Heart left ventricle (tissue), 16 donors: ENCODE data around the gene RHOT2. TPM values are rescaled to one million over a fixed set of nuclear protein-coding genes. Genes with fewer than 3 reads are reported as not detected.
A peak's percentile ranks its signal among the peaks of the same experiment; 100 is the strongest.

ENCODE experiments used
- ATAC-seq, 4 donors: fragments of 200-7000 bp; cut with Tn5 transposase; one replicate each; pipeline ENCODE4 v1.9.1; 2020 to 2022; ENCODE audit warnings: moderate library complexity in 4 of 4, mild to moderate bottlenecking in 3 of 4, moderate number of reproducible peaks in 1 of 4
- DNase-seq, 5 donors: peaks; one replicate each; pipeline ENCODE4 v3.0.0-alpha.2; 2020
- H3K27ac ChIP-seq, 12 donors: fragments of 200-600 bp; sonication (generic) in 4 of 12; one replicate each; pipeline versions ENCODE4 v1.5.0 to v1.8.0; 2016 to 2022; ENCODE audit warnings: mild to moderate bottlenecking in 2 of 12
- H3K27me3 ChIP-seq, 9 donors: fragments of 200-600 bp; sonication (generic) in 2 of 9; one replicate each; pipeline versions ENCODE4 v1.5.1 to v1.8.0; 2016 to 2022; ENCODE audit warnings: mild to moderate bottlenecking in 3 of 9
- H3K36me3 ChIP-seq, 9 donors: fragments of 200-600 bp; sonication (generic) in 2 of 9; one replicate each; pipeline versions ENCODE4 v1.5.0 to v1.8.0; 2018 to 2022; ENCODE audit warnings: mild to moderate bottlenecking in 2 of 9
- H3K4me1 ChIP-seq, 12 donors: fragments of 200-600 bp; sonication (generic) in 4 of 12; one replicate each; pipeline versions ENCODE4 v1.5.0 to v1.8.0; 2016 to 2022; ENCODE audit warnings: mild to moderate bottlenecking in 3 of 12
- H3K4me3 ChIP-seq, 12 donors: fragments of 200-600 bp; sonication (generic) in 4 of 12; one replicate each; pipeline versions ENCODE4 v1.5.0 to v1.8.0; 2017 to 2022; ENCODE audit warnings: mild to moderate bottlenecking in 9 of 12, moderate library complexity in 4 of 12
- H3K9me3 ChIP-seq, 12 donors: fragments of 200-600 bp; sonication (generic) in 4 of 12; one replicate each; pipeline versions ENCODE4 v1.5.0 to v1.8.0; 2016 to 2022; ENCODE audit warnings: mild to moderate bottlenecking in 1 of 12
- CTCF ChIP-seq, 12 donors: fragments of 200-600 bp; sonication (generic) in 4 of 12; IDR thresholded peaks; one replicate each; pipeline versions ENCODE4 v1.5.0 to v1.8.0; 2018 to 2022; ENCODE audit warnings: antibody characterized with exemption in 12 of 12, mild to moderate bottlenecking in 5 of 12
- POLR2A ChIP-seq, 2 donors: fragments of 450-650 bp; IDR thresholded peaks; one replicate each; pipeline ENCODE4 v1.6.1; 2017; ENCODE audit warnings: antibody characterized with exemption in 2 of 2, mild to moderate bottlenecking in 2 of 2, moderate library complexity in 2 of 2
- WGBS, 4 donors: extraction: QIAGEN DNeasy Blood & Tissue Kit in 2 of 4; methylation state at CpG; one replicate each; pipeline versions ENCODE4 v1.1.5 to v1.1.7; 2013 to 2018; 5-methylcytosine and 5-hydroxymethylcytosine counted together
- intact Hi-C, 10 donors: fragments of 100-400 bp; cut with DNase I; formaldehyde crosslinking; loops; one replicate each; pipeline versions ENCODE4 v1.11.1 to v1.14.2; 2022
- polyA plus RNA-seq, 2 donors: library from polyadenylated mRNA; stranded (reverse); fragments of 200-250 nt; gene quantifications; one replicate each; pipeline ENCODE4 v1.2.3, GENCODE V29; 2013
- total RNA-seq, 9 donors: library from RNA; depleted of rRNA in 2 of 9; stranded (reverse); fragments of >200 nt in 2 of 9; fragmentation: NEBNext Ultra II Directional in 3 of 9; extraction: Animal tissue kit (Norgen Biotek cat#: 25700) in 3 of 9; gene quantifications; one replicate each; pipeline versions ENCODE4 v1.1.0 to v1.2.4, GENCODE V29; 2016 to 2023
- donor health status: ischemic (EF 13 %, LVEDD 7.1; RV severe dilation, severe dysfunction).
- donor health status: healthy with polysubstance abuse.
- donor health status: DM: no; HTN: yes; CAD: no.
- donor health status: DM: no; HTN: no; CAD: no.
- donor health status: ischemic (EF 25% LVEDD 6.9; RV normal size, moderate dysfunction).
- donor health status: ischemic (EF 25% LVEDD 5.7; RV mildly dilated, moderate dysfunction).
- donor health status: healthy.
- donor health status: DM: yes; HTN: yes; CAD: no.
- donor health status: ischemic (EF 35%, LVEDD 5.7; RV mildly dilated, moderate dysfunction).
- donor health status: nonischemic (EF 11% LVEDD 7.7; RV severe dilation, severe dysfunction).
- donor health status: DM: yes; HTN: yes; CAD: no.
- donor health status: PGD.
- donor health status: ischemic (EF 29% LVEDD 5.4; RV normal size, mild dysfunction).
- donor health status: nonischemic (EF 23%, LVEDD 6.1; RV moderate dilation, normal function).

Gene RHOT2
- total and polyA plus RNA-seq, 11 donors: 33.7 to 143 (median 83.5) TPM

DNA sequence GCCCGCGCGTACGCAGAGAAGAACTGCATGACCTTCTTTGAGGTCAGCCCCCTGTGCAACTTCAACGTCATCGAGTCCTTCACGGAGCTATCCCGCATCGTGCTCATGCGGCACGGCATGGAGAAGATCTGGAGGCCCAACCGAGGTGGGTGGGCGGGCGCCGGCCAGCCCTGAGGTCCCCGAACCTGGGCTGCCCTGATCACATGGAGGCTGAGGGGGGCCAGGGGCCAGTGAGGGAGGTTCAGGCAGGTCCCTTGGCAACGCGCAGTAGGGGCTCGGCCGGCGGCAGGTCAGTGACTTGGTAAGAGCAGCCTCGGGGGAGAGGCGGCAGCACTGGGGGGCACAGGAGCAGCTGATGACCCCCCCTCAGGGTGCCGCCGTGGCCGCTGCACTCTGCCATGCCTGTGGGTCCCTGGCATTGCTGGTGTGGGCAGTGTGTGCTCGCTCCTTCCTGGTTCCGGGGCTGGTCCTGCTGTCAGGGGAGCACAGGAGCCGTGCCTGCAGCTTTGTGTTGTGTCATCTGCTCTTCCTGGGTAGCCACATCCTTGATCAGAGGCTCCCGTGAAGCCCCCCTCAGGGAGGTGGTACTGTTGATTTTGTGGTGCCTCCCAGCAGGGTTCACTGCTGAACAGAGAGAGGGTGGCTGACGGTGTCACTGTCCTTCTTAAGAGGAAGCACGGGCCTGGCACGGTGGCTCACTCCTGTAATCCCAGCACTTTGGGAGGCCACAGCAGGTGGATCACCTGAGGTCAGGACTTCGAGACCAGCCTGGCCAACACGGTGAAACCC lies 41.8 kb upstream of the RHOT2 start:
- no peaks in the 10 kb centered on the region for H3K9me3 ChIP-seq
- no peaks in the 10 kb centered on the region for H3K27me3 ChIP-seq
- intact Hi-C loops: loop anchor here in 3 of 10 donors (5.0 kb wide), 2 partner anchors 34 to 49 kb away; partner anchors contain the start of gene RAB40C (in 2 of the 3)
- H3K36me3 ChIP-seq: peaks cover 0 to 39% (median 10%) of the 10 kb centered on the region in 9 donors
- WGBS, 4 donors: 93 to 97% (median 95%) methylated on average over 27 to 35 of the region's 35 CpGs
- H3K4me1 ChIP-seq: peaks cover 0 to 23% (median 19%) of the 10 kb centered on the region in 12 donors
- no peak for TF ChIP-seq POLR2A (IDR thresholded peaks at IDR 0.05)
- TF ChIP-seq CTCF (IDR thresholded peaks at IDR 0.05): no peak
- no peak for ATAC-seq
- H3K27ac ChIP-seq: peak overlapping the region in 1 of 12 donors; percentile 57
- DNase-seq: peak in 1 of 5 donors; percentile 23
- H3K4me3 ChIP-seq: no peak overlapping the region

DNA sequence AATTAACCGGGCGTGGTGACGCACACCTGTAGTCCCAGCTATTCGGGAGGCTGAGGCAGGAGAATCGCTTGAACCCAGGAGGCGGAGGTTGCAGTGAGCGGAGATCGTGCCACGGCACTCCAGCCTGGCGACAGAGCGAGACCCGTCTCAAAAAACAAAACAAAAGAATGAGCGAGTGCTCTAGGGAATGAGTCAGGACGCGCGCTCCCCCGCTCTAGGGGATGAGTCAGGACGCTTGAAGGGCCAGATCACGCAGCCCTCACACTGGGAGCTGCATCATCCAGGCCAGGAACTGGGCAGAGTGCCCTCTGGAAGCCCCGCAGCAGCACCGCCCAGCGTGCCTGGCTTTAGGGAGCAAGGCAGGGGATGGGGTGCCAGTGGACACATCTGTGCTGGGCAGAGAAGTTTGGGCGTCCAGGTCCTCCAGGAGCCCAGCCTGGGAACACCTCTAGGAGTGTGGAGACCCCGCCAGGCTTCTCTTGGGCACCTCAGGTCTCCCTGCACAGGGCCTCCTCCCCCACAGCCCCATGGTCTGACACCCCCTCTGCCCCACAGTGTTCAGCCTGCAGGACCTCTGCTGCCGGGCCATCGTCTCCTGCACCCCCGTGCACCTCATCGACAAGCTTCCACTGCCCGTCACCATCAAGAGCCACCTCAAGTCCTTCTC lies 41.0 kb upstream of the RHOT2 start:
- DNase-seq: peak in 1 of 5 donors; percentile 26
- H3K27ac ChIP-seq: peak overlapping the region in 1 of 12 donors; percentile 57

DNA sequence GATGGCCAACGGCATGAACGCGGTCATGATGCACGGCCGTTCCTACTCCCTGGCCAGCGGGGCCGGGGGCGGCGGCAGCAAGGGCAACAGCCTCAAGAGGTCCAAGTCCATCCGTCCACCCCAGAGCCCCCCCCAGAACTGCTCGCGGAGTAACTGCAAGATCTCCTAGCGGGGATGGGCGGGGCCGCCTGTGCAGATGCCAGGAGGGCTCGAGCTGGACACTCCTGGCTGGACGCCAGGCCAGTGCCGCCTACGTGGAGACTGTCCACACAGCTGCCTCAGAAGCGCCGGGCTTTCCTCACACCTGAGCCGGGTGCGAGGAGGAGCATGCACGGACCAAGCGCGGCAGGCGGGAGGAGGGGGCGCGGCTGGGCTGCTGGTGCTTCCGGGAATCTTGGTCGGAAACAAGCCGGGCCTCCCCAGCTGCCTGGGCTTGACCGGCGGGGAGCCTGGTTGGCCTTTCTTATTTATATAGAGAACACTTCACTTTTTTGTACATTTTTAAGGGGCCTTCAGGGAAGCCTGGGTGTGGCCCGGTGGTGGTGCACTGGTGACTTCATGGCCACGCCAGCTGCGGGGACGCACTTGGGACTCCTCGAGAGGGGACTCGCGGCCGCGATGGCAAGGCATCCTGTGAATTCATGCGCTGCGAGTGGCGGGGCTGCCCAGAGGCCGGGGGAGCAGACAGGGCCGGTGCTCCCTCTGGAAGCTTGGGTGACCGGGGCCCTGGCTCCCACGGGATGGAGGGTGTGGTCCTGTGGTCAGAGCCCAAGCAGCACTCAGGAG lies 40.3 kb upstream of the RHOT2 start:
- WGBS, 4 donors: 86 to 92% (median 89%) methylated on average over 30 to 50 of the region's 50 CpGs
- intact Hi-C loops: loop anchor here in 3 of 10 donors (5.0 kb wide), 2 partner anchors 35 to 50 kb away; partner anchors contain the start of gene RAB40C (in 2 of the 3)
- no peak for ATAC-seq

More for the DNA sequence above, 41.0 kb upstream of the RHOT2 start:
- H3K36me3 ChIP-seq: peaks cover 0 to 39% (median 10%) of the 10 kb centered on the region in 9 donors
- no peaks in the 10 kb centered on the region for H3K9me3 ChIP-seq
- 93 to 96% (median 93%) methylated on average over 27 to 29 of the region's 29 CpGs for WGBS, 4 donors
- ATAC-seq: no peak
- intact Hi-C loops: loop anchor here in 3 of 10 donors (5.0 kb wide), 2 partner anchors 35 to 50 kb away; partner anchors contain the start of gene RAB40C (in 2 of the 3)
- H3K27me3 ChIP-seq: no peaks in the 10 kb centered on the region
- TF ChIP-seq CTCF (IDR thresholded peaks at IDR 0.05) (no peak), POLR2A (IDR thresholded peaks at IDR 0.05) (no peak)
- no peak overlapping the region for H3K4me3 ChIP-seq
- H3K4me1 ChIP-seq: peaks cover 0 to 25% (median 21%) of the 10 kb centered on the region in 12 donors

More for the DNA sequence above, 40.3 kb upstream of the RHOT2 start:
- Histone ChIP-seq H3K27me3 (no peaks in the 10 kb centered on the region), H3K36me3 (peaks cover 0 to 39% (median 10%) of the 10 kb centered on the region in 9 donors), H3K4me3 (no peak overlapping the region), H3K4me1 (peaks cover 0 to 25% (median 21%) of the 10 kb centered on the region in 12 donors), H3K27ac (peak overlapping the region in 1 of 12 donors; percentile 57), H3K9me3 (no peaks in the 10 kb centered on the region)
- DNase-seq: peak in 1 of 5 donors; percentile 45
- no peak for TF ChIP-seq POLR2A (IDR thresholded peaks at IDR 0.05)
- TF ChIP-seq CTCF (IDR thresholded peaks at IDR 0.05): no peak
